Effector CD4-positive, alpha-beta T cell (primary cell): ENCODE measurements around the gene TNIP2.
"Not testable (repeated sequence)": the region's sequence is repeated elsewhere in the genome, so short reads cannot be mapped to it uniquely, and the experiment has no call there.

Experiments used
- DNase-seq: peaks from one replicate; pipeline ENCODE4 v3.0.0-alpha.2; 2020

Gene TNIP2

DNA sequence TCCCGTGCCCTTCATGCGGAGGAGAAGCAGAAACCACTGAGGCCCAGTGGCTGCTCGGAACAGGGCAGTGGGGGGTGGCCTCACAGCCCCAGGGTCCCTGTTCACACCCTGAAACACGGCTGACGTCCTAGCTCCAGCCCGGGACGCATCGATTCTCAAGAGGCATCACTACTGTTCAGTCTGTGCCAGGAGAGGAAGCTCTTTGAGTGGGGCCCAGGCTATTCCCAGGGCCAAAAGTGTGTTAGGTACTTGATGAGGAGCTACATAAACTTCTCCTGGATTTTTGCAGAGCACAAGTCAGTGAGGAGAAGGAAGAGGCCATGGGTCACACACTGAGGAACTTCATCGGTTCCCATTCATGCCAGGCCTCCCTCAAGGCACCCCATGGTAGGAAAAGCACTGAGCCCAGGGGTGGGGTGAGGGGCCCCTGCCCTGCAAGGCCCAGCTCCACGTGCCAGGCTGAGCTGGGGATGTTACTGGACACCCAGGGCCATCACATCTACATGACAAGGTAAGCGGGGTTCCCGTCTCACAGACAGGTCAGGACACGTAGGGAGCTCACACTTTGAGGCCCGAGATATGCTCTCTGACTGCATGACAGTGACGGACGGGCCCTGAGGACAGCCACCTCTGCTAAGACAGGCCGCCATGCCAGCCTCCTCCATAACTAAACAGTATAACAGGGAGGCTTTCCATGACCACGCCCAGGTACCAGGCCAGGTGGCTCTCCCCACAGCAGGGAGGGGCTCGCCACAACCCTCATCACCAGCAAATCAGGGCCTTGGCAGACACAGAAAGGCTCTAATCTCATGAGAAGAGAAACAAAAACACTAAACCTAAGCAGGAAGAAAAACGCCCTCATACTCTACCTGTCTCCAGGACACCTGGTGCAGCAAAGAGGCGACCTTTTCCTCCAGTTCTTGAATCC is 12.4 kb downstream of the TNIP2 start:
- no peak for DNase-seq

DNA sequence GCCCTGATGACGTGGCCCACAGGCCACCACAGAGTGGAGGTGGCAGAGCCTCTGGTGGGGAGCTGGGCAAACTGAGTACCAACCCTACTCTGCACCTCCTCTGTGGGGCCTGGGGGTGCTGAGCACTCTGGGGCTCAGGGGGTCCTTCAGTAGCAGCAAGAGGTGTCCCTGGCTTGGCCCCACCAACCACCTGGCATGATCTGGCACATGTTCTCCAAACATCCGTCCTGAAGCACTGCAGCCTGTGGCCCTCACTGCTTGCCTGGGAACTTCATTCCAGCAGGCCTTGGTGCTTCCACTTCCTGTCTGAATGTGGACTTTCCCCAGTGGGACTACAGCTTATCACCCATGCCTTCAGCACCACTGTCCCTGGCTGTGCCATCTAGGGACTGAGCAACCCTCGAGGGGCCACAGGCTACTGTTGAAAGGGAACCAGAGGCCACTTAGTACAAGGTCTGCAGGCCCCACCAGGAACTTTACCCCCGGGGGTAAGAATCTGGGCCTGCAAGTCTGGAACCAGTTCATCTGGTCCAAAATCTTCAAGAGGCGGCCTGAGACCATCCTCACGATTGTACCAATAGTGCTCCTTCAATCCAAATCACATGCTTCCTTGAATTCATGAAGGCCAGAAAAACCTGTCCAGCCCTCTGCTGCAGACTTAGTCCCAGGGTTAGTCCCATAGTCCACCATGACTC is 13.2 kb downstream of the TNIP2 start:
- DNase-seq, result no peak

GRCh38 chr4:2742081-2742822 is 13.9 kb downstream of the TNIP2 start:
- no peak for DNase-seq

DNA sequence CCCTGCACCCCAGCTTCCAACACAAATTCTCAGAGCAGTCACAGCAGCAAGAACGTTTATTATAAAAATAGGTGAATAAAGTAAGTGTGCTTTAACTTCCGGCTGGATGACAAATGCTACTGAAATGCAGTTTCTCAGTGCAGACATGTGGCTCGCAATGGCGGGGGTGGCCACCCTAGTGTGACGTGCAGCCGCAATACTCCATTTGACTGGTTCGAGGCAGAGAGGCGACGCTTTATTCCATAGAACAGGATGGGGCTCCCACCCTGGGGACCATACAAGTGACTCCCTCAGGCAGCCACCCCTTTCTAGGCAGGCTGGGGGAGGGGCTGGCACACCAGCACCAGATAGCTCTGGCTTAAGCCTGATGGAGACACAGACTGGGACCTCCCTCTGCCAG is 14.5 kb downstream of the TNIP2 start:
- no peak for DNase-seq

GRCh38 chr4:2738296-2738695 is 17.8 kb downstream of the TNIP2 start:
- DNase-seq, result not testable (repeated sequence)

GRCh38 chr4:2735869-2736268 is 20.3 kb downstream of the TNIP2 start:
- DNase-seq, result no peak

GRCh38 chr4:2734612-2735011 is 21.5 kb downstream of the TNIP2 start:
- DNase-seq, result no peak

GRCh38 chr4:2733844-2734574 is 22.1 kb downstream of the TNIP2 start:
- DNase-seq, result no peak

- DNase-seq, result no peak
Measured at GRCh38 chr4:2733001-2733843, 22.9 kb downstream of the TNIP2 start.

DNA sequence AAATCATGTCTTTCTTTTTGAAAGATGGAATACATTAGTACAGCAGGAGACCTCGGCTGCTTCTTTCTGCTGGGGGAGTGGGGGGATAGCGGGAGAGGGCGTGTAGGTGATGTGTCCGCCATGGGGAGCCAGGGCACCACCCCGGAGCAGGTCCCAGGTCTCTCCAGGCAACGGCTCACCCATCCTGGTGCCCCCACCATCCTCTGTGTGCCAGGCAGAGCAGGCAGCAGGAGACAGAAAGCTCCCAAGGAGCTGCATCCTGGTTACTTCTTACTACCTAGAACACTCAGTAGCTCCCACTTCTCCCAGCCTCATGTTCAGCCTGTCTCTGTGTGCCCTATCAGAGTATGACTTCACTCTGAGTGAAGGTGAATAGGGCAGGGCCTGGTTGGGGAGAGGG is 23.6 kb downstream of the TNIP2 start:
- no peak for DNase-seq

DNA sequence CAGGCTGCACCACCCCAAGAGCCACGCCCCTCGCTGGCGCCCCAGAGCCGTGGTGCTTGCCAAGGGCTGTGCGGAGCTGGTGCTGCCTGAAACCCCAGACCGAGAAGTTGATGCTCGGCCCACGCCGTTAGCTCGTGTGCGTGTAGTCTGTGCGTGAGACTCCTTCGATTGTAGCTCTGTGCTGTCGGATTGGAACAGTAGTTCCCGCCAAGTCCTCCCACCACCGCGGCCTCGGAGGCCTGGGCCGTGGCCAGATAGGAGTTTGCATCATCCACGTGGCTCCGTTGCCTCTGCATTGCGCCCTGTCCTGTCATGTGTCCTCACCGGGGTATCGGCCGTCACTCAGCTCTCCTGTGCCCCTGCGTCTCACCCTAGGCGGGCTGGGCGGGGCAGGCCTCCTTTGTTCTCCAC is 24.2 kb downstream of the TNIP2 start:
- DNase-seq, result no peak

- DNase-seq, result no peak
Measured at GRCh38 chr4:2729533-2729875, 26.6 kb downstream of the TNIP2 start.

GRCh38 chr4:2728806-2729532 is 27.2 kb downstream of the TNIP2 start:
- DNase-seq, result no peak

DNA sequence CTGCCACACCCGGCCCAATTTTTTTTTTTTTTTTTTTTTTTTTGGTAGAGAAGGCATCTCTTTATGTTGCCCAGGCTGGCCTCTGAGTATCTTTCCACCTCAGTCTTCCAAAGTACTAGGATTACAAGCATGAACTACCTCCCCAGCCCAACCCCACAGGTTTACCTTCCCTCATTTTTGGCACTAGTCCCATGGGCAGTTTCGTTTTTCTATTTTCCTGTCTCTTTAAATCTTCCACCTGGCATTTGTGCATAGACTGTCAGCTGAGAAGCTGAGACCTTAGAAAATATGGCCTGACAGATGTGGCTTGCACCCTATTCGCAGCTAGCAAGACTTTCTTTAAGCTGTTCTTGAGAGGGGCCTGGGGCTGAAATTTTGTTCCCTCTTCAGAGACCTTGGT is 27.9 kb downstream of the TNIP2 start:
- DNase-seq, result no peak

DNA sequence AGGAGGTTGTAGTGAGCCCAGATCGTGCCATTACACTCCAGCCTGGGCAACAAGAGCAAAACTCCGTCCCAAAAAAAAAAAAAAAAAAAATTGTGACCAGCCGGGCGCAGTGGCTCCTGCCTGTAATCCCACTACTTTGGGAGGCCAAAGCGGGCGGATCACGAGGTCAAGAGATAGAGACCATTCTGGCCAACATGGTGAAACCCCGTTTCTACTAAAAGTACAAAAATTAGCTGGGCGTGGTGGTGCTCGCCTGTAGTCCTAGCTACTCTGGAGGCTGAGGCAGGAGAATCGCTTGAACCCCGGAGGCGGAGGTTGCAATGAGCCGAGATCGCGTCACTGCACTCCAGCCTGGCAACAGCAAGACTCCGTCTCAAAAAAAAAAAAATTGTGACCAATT is 29.3 kb downstream of the TNIP2 start:
- not testable (repeated sequence) for DNase-seq

- DNase-seq, result no peak
Measured at GRCh38 chr4:2725380-2725779, 30.8 kb downstream of the TNIP2 start.

GRCh38 chr4:2723751-2724150 is 32.4 kb downstream of the TNIP2 start:
- DNase-seq, result no peak

DNA sequence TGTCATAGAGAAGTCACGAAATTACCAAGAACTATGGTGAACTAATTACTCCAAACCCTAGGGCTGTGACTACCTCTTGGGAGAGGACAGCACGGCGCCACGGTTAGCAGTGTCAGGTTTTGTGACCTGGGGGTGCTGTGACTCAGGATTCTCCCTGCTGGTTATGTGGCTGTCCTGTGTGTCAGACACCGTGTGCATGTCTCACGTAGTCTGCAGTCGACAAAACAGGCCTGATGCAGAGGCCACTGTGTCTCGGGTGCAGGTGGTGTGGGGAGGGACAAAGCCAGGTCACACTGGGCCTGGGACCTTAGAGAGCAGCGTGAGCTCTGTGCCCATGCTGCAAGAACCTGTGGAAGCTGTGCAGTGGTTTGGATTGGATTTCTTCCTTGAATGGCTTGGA is 34.1 kb downstream of the TNIP2 start:
- no peak for DNase-seq

GRCh38 chr4:2721586-2721985 is 34.5 kb downstream of the TNIP2 start:
- DNase-seq, result no peak

DNA sequence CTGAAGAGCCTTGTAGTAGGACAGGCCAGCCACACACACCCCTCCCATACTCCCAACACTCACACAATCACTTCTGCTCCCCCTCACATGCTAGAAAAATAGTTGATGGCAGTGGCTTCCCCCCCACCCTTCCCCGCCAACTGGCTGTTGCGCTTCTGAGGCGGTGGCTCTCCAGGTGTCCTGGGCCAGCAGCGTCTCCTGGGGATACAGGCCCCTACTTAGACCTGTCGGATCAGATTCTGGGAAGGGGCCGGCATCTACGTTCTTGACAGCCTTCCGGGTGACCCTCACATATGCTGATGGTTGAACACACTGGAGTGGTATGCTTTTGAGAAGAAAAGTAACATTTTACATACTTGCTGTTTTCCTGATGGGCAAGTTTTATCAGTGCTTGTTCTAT is 39.9 kb downstream of the TNIP2 start:
- DNase-seq, result no peak

DNA sequence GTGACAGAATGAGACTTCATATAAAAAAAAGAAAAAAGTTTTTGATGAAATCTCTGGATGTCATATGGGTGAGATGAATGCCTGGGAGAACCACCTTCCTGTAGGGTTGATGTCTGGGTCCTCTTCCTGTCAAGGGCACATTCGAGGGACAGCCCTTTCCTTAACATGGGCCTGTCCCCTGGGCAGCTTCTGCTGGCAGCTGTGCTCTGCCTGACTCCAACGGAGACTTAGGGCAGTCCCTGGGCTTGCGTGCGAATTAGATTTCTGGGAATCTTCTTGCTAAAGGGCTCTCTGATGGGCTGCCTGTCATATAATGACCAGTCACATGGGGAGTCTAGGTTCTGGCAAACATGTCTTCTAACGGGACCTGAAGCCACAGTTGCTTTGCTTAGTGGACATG is 40.7 kb downstream of the TNIP2 start:
- DNase-seq, result no peak
